ENCODE results near the gene RORB. TPM values are rescaled to one million over a fixed set of nuclear protein-coding genes. Genes with fewer than 3 reads are reported as not detected.

The RORB gene
- total and polyA plus RNA-seq, 8 donors, result 0.14 to 5.2 (median 0.22) TPM

- intact Hi-C loops (cut with DNase I), result no loop called here
- Histone ChIP-seq H3K27ac (no peak overlapping the region), H3K9me3 (no peaks in the 10 kb centered on the region), H3K36me3 (peaks cover 0 to 12% of the 10 kb centered on the region in 2 donors), H3K4me3 (no peak overlapping the region), H3K27me3 (no peaks in the 10 kb centered on the region), H3K4me1 (no peaks in the 10 kb centered on the region)
- no peak for DNase-seq
- ATAC-seq, result no peak
- no peak for TF ChIP-seq CTCF (IDR thresholded peaks at IDR 0.05)
These were observed 239.5 kb downstream of the RORB start for GRCh38 chr9:74736646-74737045.

DNA sequence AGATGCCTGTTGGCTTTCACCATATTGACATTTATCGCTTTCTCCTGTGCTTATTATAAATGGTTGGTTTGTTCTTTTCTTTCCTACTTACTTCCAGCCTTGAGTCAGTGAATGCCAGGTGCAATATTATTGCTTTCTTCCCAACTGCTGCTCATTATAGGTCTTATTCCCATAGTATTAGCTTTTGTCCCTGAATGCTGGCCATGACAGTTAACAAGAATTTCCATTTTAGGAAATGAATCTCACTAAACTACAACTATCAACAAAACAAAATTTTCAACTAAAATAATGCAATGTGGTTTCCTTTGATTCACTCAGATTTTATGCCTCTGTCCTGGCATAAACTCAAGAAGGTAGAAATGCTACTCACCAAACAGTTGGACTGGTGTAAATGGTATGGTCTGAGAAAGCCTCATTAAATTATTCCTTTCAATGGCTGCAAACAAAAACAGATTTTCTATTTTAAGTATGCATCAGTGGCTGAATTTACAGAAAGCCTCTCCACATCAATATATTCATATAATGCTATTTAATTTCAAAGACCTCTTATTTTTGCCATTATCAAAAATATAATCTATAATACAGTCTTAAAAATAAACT lies 245.2 kb downstream of the RORB start:
- TF ChIP-seq CTCF (IDR thresholded peaks at IDR 0.05), result no peak
- Histone ChIP-seq H3K4me1 (no peaks in the 10 kb centered on the region), H3K9me3 (no peaks in the 10 kb centered on the region)

More for the DNA sequence above, 245.2 kb downstream of the RORB start:
- Histone ChIP-seq H3K36me3 (peaks cover 0 to 12% of the 10 kb centered on the region in 2 donors), H3K27ac (no peak overlapping the region), H3K27me3 (no peaks in the 10 kb centered on the region), H3K4me3 (no peak overlapping the region)
- DNase-seq (no peak), ATAC-seq (no peak)
- intact Hi-C loops (cut with DNase I), result no loop called here

Data from left lung (tissue), 10 donors.